PC-9 (cell line): ENCODE results near the gene SEZ6L. TPM values are rescaled to one million over a fixed set of nuclear protein-coding genes. Genes with fewer than 3 reads are reported as not detected.
A peak's percentile ranks its signal among the peaks of the same experiment; 100 is the strongest.

ENCODE experiments used
- BruUV-seq: library from RNA; stranded (reverse); fragments of 400-500 nt; replicated peaks from 2 replicates; lab custom pipeline; 2021; lab: Mats Ljungman, UMichigan
- CTCF ChIA-PET: fragments of 300-600 bp; sonication (Branson Sonifier 250); formaldehyde crosslinking; loops from one replicate; lab custom pipeline; 2022; ENCODE audit warnings: antibody characterized with exemption; lab: Charles Lee
- POLR2A ChIA-PET: fragments of 300-600 bp; sonication (Branson Sonifier 250); formaldehyde crosslinking; loops from one replicate; lab custom pipeline; 2022; ENCODE audit warnings: antibody characterized with exemption; ENCODE audit not compliant: unreplicated experiment; lab: Charles Lee
- DNase-seq, 2 experiments: peaks; one replicate each; pipeline versions ENCODE4 v3.0.0 to v3.0.0-alpha.2; 2015 to 2022; ENCODE audit warnings: mixed read lengths in 1 of 2
- H2AFZ ChIP-seq: fragments of 200-600 bp; sonication (generic); 2 replicates; pipeline ENCODE4 v1.8.1; 2017; ENCODE audit warnings: antibody characterized with exemption
- H3F3A ChIP-seq: fragments of 200-600 bp; sonication (generic); 2 replicates; pipeline ENCODE4 v1.8.1; 2017; ENCODE audit warnings: antibody characterized with exemption, mild to moderate bottlenecking, low read depth; ENCODE audit not compliant: insufficient read depth
- H3K27ac ChIP-seq: fragments of 200-600 bp; sonication (generic); 2 replicates; pipeline ENCODE4 v1.6.1; 2016; ENCODE audit warnings: mixed run types
- H3K27me3 ChIP-seq: fragments of 200-600 bp; sonication (generic); 2 replicates; pipeline ENCODE4 v1.6.1; 2016; ENCODE audit warnings: low read depth, mixed run types; ENCODE audit not compliant: insufficient read depth
- H3K36me3 ChIP-seq: fragments of 200-600 bp; sonication (generic); 2 replicates; pipeline ENCODE4 v1.6.1; 2016; ENCODE audit warnings: low read depth, mixed run types
- H3K4me1 ChIP-seq: fragments of 200-600 bp; sonication (generic); replicated peaks from 2 replicates; pipeline ENCODE4 v1.6.1; 2016; ENCODE audit warnings: mixed run types; ENCODE audit not compliant: insufficient read depth
- H3K4me2 ChIP-seq: fragments of 200-600 bp; sonication (generic); 2 replicates; pipeline ENCODE4 v1.6.1; 2017; ENCODE audit warnings: mixed run types
- H3K4me3 ChIP-seq: fragments of 200-600 bp; sonication (generic); 2 replicates; pipeline ENCODE4 v1.6.1; 2016; ENCODE audit warnings: mixed run types
- H3K79me2 ChIP-seq: fragments of 200-600 bp; sonication (generic); 2 replicates; pipeline ENCODE4 v1.6.1; 2017; ENCODE audit warnings: low read depth, mixed run types
- H3K9me2 ChIP-seq: fragments of 200-600 bp; sonication (generic); 2 replicates; pipeline ENCODE4 v1.8.1; 2017; ENCODE audit warnings: mild to moderate bottlenecking; ENCODE audit not compliant: insufficient read depth
- H3K9me3 ChIP-seq: fragments of 200-600 bp; sonication (generic); 2 replicates; pipeline ENCODE4 v1.8.1; 2016; ENCODE audit warnings: low read depth; ENCODE audit not compliant: insufficient read depth
- H4K20me1 ChIP-seq: fragments of 200-600 bp; sonication (generic); 2 replicates; pipeline ENCODE4 v1.8.1; 2017; ENCODE audit not compliant: insufficient read depth
- CTCF ChIP-seq: fragments of 200-600 bp; sonication (generic); conservative IDR thresholded peaks from 2 replicates; pipeline ENCODE4 v1.6.1; 2017; ENCODE audit warnings: mixed run types, antibody characterized with exemption, mild to moderate bottlenecking, moderate library complexity
- EZH2 ChIP-seq: fragments of 200-600 bp; sonication (generic); IDR thresholded peaks from 2 replicates; pipeline ENCODE4 v1.8.0; 2017; ENCODE audit warnings: antibody characterized with exemption, low read depth
- intact Hi-C: fragments of 100-400 bp; cut with micrococcal nuclease; formaldehyde crosslinking; loops from one replicate; pipeline ENCODE4 v1.10.0; 2022; ENCODE audit not compliant: unreplicated experiment
- total RNA-seq: library from RNA; stranded (reverse); gene quantifications from 2 replicates; pipeline ENCODE4 v1.2.3, GENCODE V29; 2021

SEZ6L gene
- total RNA-seq, 1 experiment from 2014 or later, result not detected

- Histone ChIP-seq H3F3A (no peaks in the 10 kb centered on the region), H3K4me2 (no peak overlapping the region), H3K79me2 (no peaks in the 10 kb centered on the region), H3K27ac (no peak overlapping the region), H3K9me2 (no peaks in the 10 kb centered on the region), H3K4me1 (no peaks in the 10 kb centered on the region), H3K9me3 (no peaks in the 10 kb centered on the region), H3K27me3 (peaks cover 83% of the 10 kb centered on the region), H2AFZ (no peak overlapping the region), H3K4me3 (no peak overlapping the region), H4K20me1 (no peaks in the 10 kb centered on the region), H3K36me3 (no peaks in the 10 kb centered on the region)
- TF ChIP-seq CTCF, result no peak
- no peak for TF ChIP-seq EZH2
- BruUV-seq, result no TSS peak
- intact Hi-C loops, result no loop called here
- ChIA-PET CTCF (no interaction called here), POLR2A (no interaction called here)
- no peak for DNase-seq
These were observed 72.1 kb downstream of the SEZ6L start for GRCh38 chr22:26241361-26241760.

GRCh38 chr22:26245001-26245400, 75.7 kb downstream of the SEZ6L start:
- POLR2A ChIA-PET, result no interaction called here
- H3K79me2 ChIP-seq, result no peaks in the 10 kb centered on the region
- DNase-seq, result no peak
- CTCF ChIA-PET, result no interaction called here
- no TSS peak for BruUV-seq
- H3K4me1 ChIP-seq, result no peaks in the 10 kb centered on the region
- H3K4me2 ChIP-seq, result no peak overlapping the region
- no peak overlapping the region for H2AFZ ChIP-seq
- no peaks in the 10 kb centered on the region for H3K36me3 ChIP-seq
- H3K4me3 ChIP-seq, result no peak overlapping the region
- H3K9me2 ChIP-seq, result no peaks in the 10 kb centered on the region
- no peak for TF ChIP-seq CTCF
- TF ChIP-seq EZH2, result no peak
- peaks cover 72% of the 10 kb centered on the region for H3K27me3 ChIP-seq
- intact Hi-C loops, result no loop called here
- no peak overlapping the region for H3K27ac ChIP-seq
- H3K9me3 ChIP-seq, result no peaks in the 10 kb centered on the region
- no peaks in the 10 kb centered on the region for H4K20me1 ChIP-seq
- H3F3A ChIP-seq, result no peaks in the 10 kb centered on the region

- Histone ChIP-seq H4K20me1 (no peaks in the 10 kb centered on the region), H3K9me2 (no peaks in the 10 kb centered on the region), H3K27ac (no peak overlapping the region), H2AFZ (no peak overlapping the region), H3K4me1 (no peaks in the 10 kb centered on the region), H3K4me2 (no peak overlapping the region), H3K79me2 (no peaks in the 10 kb centered on the region), H3K4me3 (no peak overlapping the region), H3K27me3 (peaks cover 64% of the 10 kb centered on the region), H3K9me3 (no peaks in the 10 kb centered on the region), H3F3A (no peaks in the 10 kb centered on the region), H3K36me3 (no peaks in the 10 kb centered on the region)
- DNase-seq, result no peak
- CTCF ChIA-PET, result no interaction called here
- BruUV-seq, result no TSS peak
- intact Hi-C loops, result no loop called here
- peak; percentile 73; the same call in 1 of the 2 replicates for TF ChIP-seq EZH2
- no peak for TF ChIP-seq CTCF
- POLR2A ChIA-PET, result no interaction called here
These were observed 77.3 kb downstream of the SEZ6L start for GRCh38 chr22:26246552-26246951.
